GM04503 (cell line): ENCODE measurements around the gene CARD18.
"Not testable (repeated sequence)": the region's sequence is repeated elsewhere in the genome, so short reads cannot be mapped to it uniquely, and the experiment has no call there.

ENCODE experiments used
- DNase-seq: peaks from one replicate; pipeline ENCODE4 v3.0.0-alpha.2; 2012; ENCODE audit warnings: low read depth

CARD18 gene

GRCh38 chr11:105132716-105133511 lies 6.7 kb downstream of the CARD18 start:
- DNase-seq = no peak

GRCh38 chr11:105130189-105130813 lies 9.3 kb downstream of the CARD18 start:
- DNase-seq = no peak

GRCh38 chr11:105124756-105125155 lies 14.8 kb downstream of the CARD18 start:
- no peak for DNase-seq

- no peak for DNase-seq
Measured at GRCh38 chr11:105111145-105111944, 28.2 kb downstream of the CARD18 start.

- DNase-seq = no peak
Measured at GRCh38 chr11:105110688-105111030, 28.9 kb downstream of the CARD18 start.

GRCh38 chr11:105109855-105110687 lies 29.5 kb downstream of the CARD18 start:
- DNase-seq = peak; percentile 22

- DNase-seq = no peak
Measured at GRCh38 chr11:105109321-105109720, 30.2 kb downstream of the CARD18 start.

GRCh38 chr11:105108247-105108646 lies 31.3 kb downstream of the CARD18 start:
- no peak for DNase-seq

- not testable (repeated sequence) for DNase-seq
Measured at GRCh38 chr11:105107226-105107825, 32.2 kb downstream of the CARD18 start.

GRCh38 chr11:105106140-105106539 lies 33.4 kb downstream of the CARD18 start:
- DNase-seq = no peak

GRCh38 chr11:105104292-105104691 lies 35.3 kb downstream of the CARD18 start:
- no peak for DNase-seq

GRCh38 chr11:105103336-105103735 lies 36.2 kb downstream of the CARD18 start:
- DNase-seq = no peak

GRCh38 chr11:105102079-105102581 lies 37.4 kb downstream of the CARD18 start:
- DNase-seq = not testable (repeated sequence)

- no peak for DNase-seq
Measured at GRCh38 chr11:105100981-105101630, 38.5 kb downstream of the CARD18 start.

- no peak for DNase-seq
Measured at GRCh38 chr11:105100206-105100605, 39.4 kb downstream of the CARD18 start.

- not testable (repeated sequence) for DNase-seq
Measured at GRCh38 chr11:105099594-105099993, 40.0 kb downstream of the CARD18 start.

- no peak for DNase-seq
Measured at GRCh38 chr11:105092256-105093239, 47.0 kb downstream of the CARD18 start.
